K562 (cell line): ENCODE data around the gene SYNCRIP. TPM values are rescaled to one million over a fixed set of nuclear protein-coding genes. Genes with fewer than 3 reads are reported as not detected.

Experiments
- BRD9 ChIP-seq: fragments of 450-650 bp; IDR thresholded peaks from 2 replicates; pipeline ENCODE4 v1.6.1; 2018; ENCODE audit warnings: low read depth; ENCODE audit not compliant: partially characterized antibody
- C11orf30 ChIP-seq: fragments of 450-650 bp; IDR thresholded peaks from 2 replicates; pipeline ENCODE4 v1.6.1; 2016; ENCODE audit warnings: low read depth, mild to moderate bottlenecking
- CHD7 ChIP-seq: fragments of 200-600 bp; sonication (generic); IDR thresholded peaks from one replicate; pipeline ENCODE4 v1.6.1; 2012; ENCODE audit warnings: mild to moderate bottlenecking, low read depth, low read length, inconsistent platforms
- DMBX1 ChIP-seq: fragments of 250-450 bp; sonication (Bioruptor Pico); IDR thresholded peaks from 2 replicates; pipeline ENCODE4 v1.8.0; 2022; ENCODE audit warnings: inconsistent platforms, mild to moderate bottlenecking, moderate library complexity, borderline replicate concordance
- GTF2A2 ChIP-seq: IDR thresholded peaks from 2 replicates; pipeline ENCODE4 v1.6.1; 2016; ENCODE audit warnings: mild to moderate bottlenecking, missing genetic modification characterization, missing compliant biosample characterization
- HDAC1 ChIP-seq, 2 experiments: fragments of 450-650 bp; IDR thresholded peaks; 2 replicates each; pipeline ENCODE4 v1.6.1; 2016 to 2017; ENCODE audit warnings: inconsistent platforms in 1 of 2, mild to moderate bottlenecking in 1 of 2, moderate library complexity in 1 of 2
- HDAC2 ChIP-seq: fragments of 450-650 bp; IDR thresholded peaks from 2 replicates; pipeline ENCODE4 v1.6.1; 2016; ENCODE audit warnings: mild to moderate bottlenecking
- MAFK ChIP-seq: IDR thresholded peaks from 2 replicates; pipeline ENCODE4 v1.6.1; 2011; ENCODE audit warnings: low read length, improper control_type of control experiment
- PRPF4 ChIP-seq: fragments of 200-400 bp; formaldehyde crosslinking; IDR thresholded peaks from one replicate; pipeline ENCODE4 v1.6.1; 2017; ENCODE audit warnings: low read length, low read depth, mild to moderate bottlenecking; ENCODE audit not compliant: insufficient read depth, poor library complexity, severe bottlenecking
- SAP30 ChIP-seq: fragments of 200-600 bp; sonication (generic); IDR thresholded peaks from 2 replicates; pipeline ENCODE4 v1.6.1; 2012; ENCODE audit warnings: borderline replicate concordance, low read depth, mild to moderate bottlenecking, moderate library complexity, low read length, control low read depth, inconsistent platforms; ENCODE audit not compliant: insufficient read depth, poor library complexity, severe bottlenecking
- ZNF23 ChIP-seq: fragments of 250-450 bp; sonication (Bioruptor Pico); IDR thresholded peaks from 2 replicates; pipeline ENCODE4 v1.4.0; 2020; ENCODE audit warnings: mild to moderate bottlenecking
- ZNF316 ChIP-seq: fragments of 450-650 bp; IDR thresholded peaks from 2 replicates; pipeline ENCODE4 v1.6.1; 2016
- ZNF444 ChIP-seq: fragments of 250-450 bp; sonication (Bioruptor Pico); IDR thresholded peaks from 2 replicates; pipeline ENCODE4 v1.4.0; 2020; ENCODE audit warnings: mild to moderate bottlenecking, moderate library complexity
- ZNF445 ChIP-seq: fragments of 250-450 bp; sonication (Bioruptor Pico); IDR thresholded peaks from 2 replicates; pipeline ENCODE4 v1.4.0; 2020; ENCODE audit warnings: low read depth, mild to moderate bottlenecking, moderate library complexity
- ZNF699 ChIP-seq: fragments of 250-450 bp; sonication (Bioruptor Pico); IDR thresholded peaks from 2 replicates; pipeline ENCODE4 v1.8.0; 2021; ENCODE audit warnings: mild to moderate bottlenecking, moderate library complexity; ENCODE audit not compliant: insufficient replicate concordance
- ZNF707 ChIP-seq: fragments of 250-450 bp; sonication (Bioruptor Pico); conservative IDR thresholded peaks from 2 replicates; pipeline ENCODE4 v1.8.0; 2022; ENCODE audit warnings: inconsistent platforms, mild to moderate bottlenecking, moderate library complexity
- polyA plus RNA-seq, 8 experiments: library from polyadenylated mRNA; depleted of rRNA in 4 of 8; stranded (reverse) in 5 of 8; unstranded in 3 of 8; fragments of >200 nt; fragmentation: Nextera tagmentation in 2 of 8; fragmentation: Illumina TruSeq in 1 of 8; extraction: Ambion mirVana in 2 of 8; extraction: Trizol in 1 of 8; gene quantifications; 2 replicates each; pipeline versions ENCODE4 v1.2.1 to v1.2.3, GENCODE V29; 2011 to 2014; ENCODE audit warnings: inconsistent platforms in 1 of 8, missing spikeins in 1 of 8
- total RNA-seq, 7 experiments: library from RNA; depleted of rRNA in 6 of 7; stranded (reverse); fragments of >200 nt in 6 of 7; fragmentation: Illumina TruSeq in 2 of 7; extraction: Trizol in 2 of 7; gene quantifications; 2 replicates each; pipeline versions ENCODE4 v1.2.1 to v1.2.3, GENCODE V29; 2011 to 2021; ENCODE audit warnings: low replicate concordance in 1 of 7

The SYNCRIP gene
- total and polyA plus RNA-seq, 9 of the 15 experiments (the other 6 are each of a cell fraction or from before 2014, with no cell fraction given): 46.5 to 295 (median 140) TPM

- TF ChIP-seq CHD7: no peak
- TF ChIP-seq MAFK: 0 out of 2 replicates have a peak, but pooled peaks have one; percentile 7
- TF ChIP-seq ZNF699 (CRISPR knock-in tag): no peak
- no peak for TF ChIP-seq ZNF444 (CRISPR knock-in tag)
- no peak for TF ChIP-seq ZNF707 (CRISPR knock-in tag)
- TF ChIP-seq GTF2A2 (tag): peak; percentile 94
- TF ChIP-seq DMBX1: peak; percentile 78; the same call in 1 of the 2 replicates
- no peak for TF ChIP-seq C11orf30
- peak in 1 of 2 experiments; percentile 95; a peak in 2 of 4 replicates for TF ChIP-seq HDAC1 (IDR thresholded peaks at IDR 0.05)
- TF ChIP-seq HDAC2: peak; percentile 81
- peak; percentile 97 for TF ChIP-seq PRPF4
- peak; percentile 90 for TF ChIP-seq SAP30
- TF ChIP-seq ZNF445 (CRISPR knock-in tag): no peak
- no peak for TF ChIP-seq ZNF23 (CRISPR knock-in tag)
- TF ChIP-seq ZNF316: no peak
- no peak for TF ChIP-seq BRD9
Measured at GRCh38 chr6:85678602-85679444, 36.1 kb upstream of the SYNCRIP start (continued).
